AG04450 (cell line): ENCODE measurements around the gene SPNS3. TPM values are rescaled to one million over a fixed set of nuclear protein-coding genes. Genes with fewer than 3 reads are reported as not detected.

Source experiments
- CTCF ChIA-PET: fragments of 300-600, 350-600 bp; formaldehyde crosslinking; extraction: SDS; loops from one replicate; lab custom pipeline; 2022; ENCODE audit warnings: antibody characterized with exemption, inconsistent platforms; lab: Charles Lee
- POLR2A ChIA-PET: fragments of 350-600 bp; formaldehyde crosslinking; extraction: SDS; loops from one replicate; lab custom pipeline; 2021; ENCODE audit warnings: antibody characterized with exemption, inconsistent platforms; lab: Yijun Ruan, JAX
- DNase-seq: peaks from one replicate; pipeline ENCODE4 v3.0.0-alpha.2; 2011; ENCODE audit warnings: low read depth, low spot score
- H3K27ac ChIP-seq: one replicate; pipeline ENCODE4 v1.5.1; 2012; ENCODE audit warnings: low read depth, low read length, control low read depth
- H3K27me3 ChIP-seq: one replicate; pipeline ENCODE4 v1.6.0; 2012; ENCODE audit warnings: low read length; ENCODE audit not compliant: control insufficient read depth, insufficient read depth
- H3K4me3 ChIP-seq: 2 replicates; pipeline ENCODE4 v1.5.1; 2011; ENCODE audit warnings: mild to moderate bottlenecking, low read depth, low read length, control low read depth
- H3K9me3 ChIP-seq: 2 replicates; pipeline ENCODE4 v1.5.1; 2012; ENCODE audit warnings: low read length; ENCODE audit not compliant: control insufficient read depth, insufficient read depth
- polyA plus RNA-seq: library from polyadenylated mRNA; depleted of rRNA; stranded (reverse); fragments of >200 nt; gene quantifications from 2 replicates; pipeline ENCODE4 v1.2.3, GENCODE V29; 2011
- TF ChIP-seq, protein P1 (sequence below): IDR thresholded peaks from 2 replicates; pipeline ENCODE4 v1.5.1; 2011; ENCODE audit warnings: low read depth, low read length, control low read depth, inconsistent platforms

Gene SPNS3
- polyA plus RNA-seq, 1 experiment: not detected

DNA sequence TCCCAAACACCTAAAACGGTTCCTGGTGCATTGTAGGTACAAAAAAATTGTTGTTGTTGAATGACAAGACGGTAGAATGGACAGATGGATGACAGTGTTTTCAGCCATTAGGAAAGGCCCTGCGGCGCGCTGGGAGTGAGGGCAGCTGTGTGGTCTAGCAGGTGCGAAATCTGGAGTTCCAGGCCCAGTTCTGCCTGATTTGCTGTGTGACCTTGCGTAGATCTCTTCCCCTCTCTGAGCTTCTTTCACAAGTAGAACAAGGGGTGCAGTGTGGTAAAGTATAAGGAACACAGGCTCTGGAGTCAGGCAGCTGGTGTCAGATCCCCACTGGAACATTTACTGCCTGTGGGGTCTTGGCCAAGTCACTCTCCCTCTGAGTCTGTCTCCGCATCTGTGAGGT lies 90.2 kb downstream of the SPNS3 start:
- no peaks in the 10 kb centered on the region for H3K9me3 ChIP-seq
- POLR2A ChIA-PET: no interaction called here
- no peak overlapping the region for H3K27ac ChIP-seq
- TF ChIP-seq, protein P1, sequence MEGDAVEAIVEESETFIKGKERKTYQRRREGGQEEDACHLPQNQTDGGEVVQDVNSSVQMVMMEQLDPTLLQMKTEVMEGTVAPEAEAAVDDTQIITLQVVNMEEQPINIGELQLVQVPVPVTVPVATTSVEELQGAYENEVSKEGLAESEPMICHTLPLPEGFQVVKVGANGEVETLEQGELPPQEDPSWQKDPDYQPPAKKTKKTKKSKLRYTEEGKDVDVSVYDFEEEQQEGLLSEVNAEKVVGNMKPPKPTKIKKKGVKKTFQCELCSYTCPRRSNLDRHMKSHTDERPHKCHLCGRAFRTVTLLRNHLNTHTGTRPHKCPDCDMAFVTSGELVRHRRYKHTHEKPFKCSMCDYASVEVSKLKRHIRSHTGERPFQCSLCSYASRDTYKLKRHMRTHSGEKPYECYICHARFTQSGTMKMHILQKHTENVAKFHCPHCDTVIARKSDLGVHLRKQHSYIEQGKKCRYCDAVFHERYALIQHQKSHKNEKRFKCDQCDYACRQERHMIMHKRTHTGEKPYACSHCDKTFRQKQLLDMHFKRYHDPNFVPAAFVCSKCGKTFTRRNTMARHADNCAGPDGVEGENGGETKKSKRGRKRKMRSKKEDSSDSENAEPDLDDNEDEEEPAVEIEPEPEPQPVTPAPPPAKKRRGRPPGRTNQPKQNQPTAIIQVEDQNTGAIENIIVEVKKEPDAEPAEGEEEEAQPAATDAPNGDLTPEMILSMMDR: no peak
- H3K27me3 ChIP-seq: peaks cover 31% of the 10 kb centered on the region
- no peak for DNase-seq
- H3K4me3 ChIP-seq: no peak overlapping the region
- CTCF ChIA-PET: no interaction called here

DNA sequence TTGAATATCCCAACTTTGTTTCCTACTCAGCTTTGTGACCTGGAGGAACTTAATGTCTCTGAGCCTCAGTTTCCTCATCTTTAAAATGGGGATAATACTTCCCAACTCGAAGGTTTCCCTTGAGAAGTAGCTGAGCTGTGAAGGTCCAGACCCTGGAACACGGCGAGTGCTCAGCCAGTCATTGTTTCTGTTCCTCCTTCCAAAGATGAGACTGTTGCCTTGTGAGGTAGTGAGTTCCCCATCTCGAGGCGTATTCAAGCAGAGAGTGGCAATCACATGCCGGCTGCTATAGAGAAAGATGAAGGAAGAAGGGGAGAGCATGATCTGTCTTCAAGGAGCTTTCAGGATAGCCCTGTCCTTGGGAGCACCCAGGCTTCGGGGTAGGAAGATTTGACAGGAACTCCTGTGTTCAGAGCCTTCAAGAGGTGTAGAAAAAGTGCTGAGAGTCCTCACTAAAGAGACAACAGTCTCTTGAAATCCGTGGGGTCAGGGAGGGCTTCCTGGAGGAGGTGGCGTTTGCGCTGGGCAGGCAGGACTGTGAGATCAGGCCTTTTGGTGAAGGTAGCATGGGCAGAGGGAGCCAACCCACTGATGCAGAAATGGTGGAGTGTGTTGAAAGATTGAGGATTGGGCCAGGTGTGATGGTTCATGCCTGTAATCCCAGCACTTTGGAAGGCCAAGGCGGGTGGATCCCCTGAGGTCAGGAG lies 92.1 kb downstream of the SPNS3 start:
- CTCF ChIA-PET: interaction anchor here (0.5 kb wide), 1 partner anchor 662 kb away, joined by 3 read pairs; no protein-coding TSS in a partner anchor
- TF ChIP-seq, protein P1: no peak
- H3K27ac ChIP-seq: no peak overlapping the region
- POLR2A ChIA-PET: no interaction called here
- no peak overlapping the region for H3K4me3 ChIP-seq
- no peak for DNase-seq
- H3K9me3 ChIP-seq: no peaks in the 10 kb centered on the region
- peaks cover 21% of the 10 kb centered on the region for H3K27me3 ChIP-seq

DNA sequence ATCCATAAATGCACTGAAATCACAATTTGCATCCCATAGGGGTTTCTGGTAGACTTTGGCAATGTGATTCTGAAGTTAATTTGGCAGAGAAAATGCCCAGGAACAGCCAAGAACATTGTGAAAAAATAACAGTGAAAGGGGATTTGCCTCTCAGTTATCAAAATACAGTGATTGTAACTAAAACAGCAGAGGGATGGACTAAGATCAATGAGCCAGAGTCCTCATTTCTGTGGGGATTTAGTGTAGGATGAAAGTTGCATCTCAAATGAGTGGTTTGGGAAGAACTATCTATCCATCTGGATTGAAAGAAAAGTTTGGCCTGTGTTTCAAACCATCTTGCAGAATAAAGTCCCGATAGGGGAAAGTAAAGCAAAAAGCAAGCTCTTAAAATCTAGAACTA lies 93.4 kb downstream of the SPNS3 start:
- TF ChIP-seq, protein P1: no peak
- Histone ChIP-seq H3K9me3 (no peaks in the 10 kb centered on the region), H3K4me3 (no peak overlapping the region), H3K27me3 (peaks cover 24% of the 10 kb centered on the region), H3K27ac (no peak overlapping the region)
- POLR2A ChIA-PET: no interaction called here
- DNase-seq: no peak
- CTCF ChIA-PET: interaction anchor here (0.7 to 0.8 kb wide), 2 partner anchors 46 to 50 kb away, joined by 3 to 4 read pairs; no protein-coding TSS in a partner anchor

DNA sequence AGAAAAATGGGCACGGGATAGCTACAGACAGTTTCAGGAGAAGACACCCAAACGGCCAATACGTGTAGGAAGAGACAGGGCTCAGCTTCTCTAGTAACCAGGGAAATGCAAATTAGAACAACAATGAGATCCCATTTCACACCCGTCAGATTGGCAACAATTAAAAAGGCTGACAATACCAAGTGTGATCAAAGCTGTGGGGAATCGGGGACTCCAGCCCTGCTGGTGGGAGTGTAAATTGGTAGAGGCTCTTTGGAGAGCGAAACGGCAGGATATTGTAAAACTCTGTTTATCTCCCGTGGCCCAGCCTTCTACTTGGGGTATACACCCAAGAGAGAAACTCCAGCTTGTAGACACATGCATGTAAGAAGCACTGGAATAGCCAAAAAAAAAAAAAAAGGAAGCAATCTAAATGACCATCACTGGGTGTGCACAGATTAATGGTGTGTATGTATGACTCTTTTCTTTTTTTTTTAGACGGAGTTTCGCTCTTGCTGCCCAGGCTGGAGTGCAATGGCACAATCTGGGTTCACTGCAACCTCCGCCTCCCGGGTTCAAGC lies 93.9 kb downstream of the SPNS3 start:
- no peak for DNase-seq
- ChIA-PET POLR2A (interaction anchor here (0.6 kb wide), 1 partner anchor 452 kb away, joined by 5 read pairs; no protein-coding TSS in a partner anchor), CTCF (interaction anchor here (0.8 to 1.2 kb wide), 2 partner anchors 50 to 107 kb away, joined by 4 read pairs; no protein-coding TSS in a partner anchor)
- no peak overlapping the region for H3K4me3 ChIP-seq
- no peaks in the 10 kb centered on the region for H3K9me3 ChIP-seq
- H3K27ac ChIP-seq: no peak overlapping the region
- TF ChIP-seq, protein P1: no peak
- peaks cover 21% of the 10 kb centered on the region for H3K27me3 ChIP-seq

DNA sequence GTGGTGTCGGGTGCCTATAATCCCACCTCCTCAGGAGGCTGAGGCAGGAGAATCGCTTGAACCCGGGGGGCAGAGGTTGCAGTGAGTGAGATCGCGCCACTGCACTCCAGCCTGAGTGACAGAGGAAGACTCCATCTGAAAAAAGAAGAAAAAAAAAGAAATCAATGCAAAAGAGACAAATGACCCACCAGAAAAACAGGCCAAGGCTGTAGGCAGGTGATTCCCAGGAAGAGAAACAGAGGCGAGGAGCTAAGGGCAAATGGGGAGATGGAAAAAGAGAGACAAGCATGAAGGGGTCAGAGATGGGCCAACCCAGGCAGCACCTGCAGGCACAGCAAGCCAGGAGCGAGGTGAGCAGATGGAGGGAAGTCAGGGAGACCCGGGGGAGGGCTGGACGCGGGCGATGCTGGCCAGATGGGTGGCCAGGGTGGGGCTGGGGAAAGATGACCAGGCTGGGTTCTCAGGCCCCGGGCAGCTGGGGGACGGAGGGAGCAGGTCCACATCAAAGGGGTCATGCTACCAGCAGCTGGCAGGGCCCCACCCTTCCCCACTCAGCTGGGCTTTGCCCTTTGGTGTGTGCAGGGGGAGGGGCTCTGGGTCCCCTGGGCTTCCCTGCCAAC lies 95.9 kb downstream of the SPNS3 start:
- no peak for DNase-seq
- ChIA-PET CTCF (no interaction called here), POLR2A (no interaction called here)
- H3K27ac ChIP-seq: no peak overlapping the region
- H3K9me3 ChIP-seq: no peaks in the 10 kb centered on the region
- H3K27me3 ChIP-seq: peaks cover 18% of the 10 kb centered on the region
- H3K4me3 ChIP-seq: no peak overlapping the region
- TF ChIP-seq, protein P1: no peak
